ENCODE data around the gene LRRFIP1. TPM values are rescaled to one million over a fixed set of nuclear protein-coding genes. Genes with fewer than 3 reads are reported as not detected.

The LRRFIP1 gene
- total and polyA plus RNA-seq, 12 donors: 18.7 to 79.7 (median 51.8) TPM

DNA sequence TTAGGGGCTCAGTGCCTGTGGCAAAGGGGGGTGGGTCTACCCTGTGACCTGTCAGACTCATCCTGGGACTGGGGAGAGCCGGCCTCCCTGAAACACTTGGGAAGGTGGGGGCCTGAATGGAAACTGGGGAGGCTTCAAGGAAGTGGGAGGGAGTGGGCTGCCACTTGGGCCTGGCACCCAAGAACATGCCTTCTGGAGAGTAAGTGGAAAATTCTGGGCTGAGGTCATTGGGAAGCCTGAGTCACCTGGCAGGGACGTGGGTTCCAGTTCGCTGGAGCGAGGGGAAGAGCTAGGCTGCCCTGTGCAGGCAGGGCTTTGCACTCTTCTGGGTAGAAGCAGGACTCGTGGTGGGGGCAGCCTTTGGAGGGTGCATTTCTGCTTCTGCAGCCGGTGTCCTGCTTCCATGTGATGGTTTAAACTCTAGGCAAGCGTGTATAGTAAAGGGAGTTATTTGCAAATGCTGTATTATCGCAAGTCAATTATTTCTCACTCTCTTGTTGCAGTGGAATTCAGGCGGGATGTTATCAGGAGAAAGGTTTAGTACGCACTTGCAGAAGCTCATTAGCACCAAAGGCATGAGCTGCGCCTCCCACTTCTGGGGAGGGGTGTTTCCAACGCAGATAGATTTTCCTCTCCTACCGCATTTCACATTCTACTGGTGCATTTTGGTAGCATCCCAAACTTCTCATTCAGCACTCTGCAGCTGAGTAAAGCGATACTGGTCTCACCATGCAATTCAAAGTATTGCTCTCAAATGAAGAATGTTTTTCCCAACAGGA lies 3.8 kb downstream of the LRRFIP1 start:
- 86 to 95% (median 91%) methylated on average over 11 to 14 of the region's 14 CpGs for WGBS, 4 donors
- TF ChIP-seq, protein P1, sequence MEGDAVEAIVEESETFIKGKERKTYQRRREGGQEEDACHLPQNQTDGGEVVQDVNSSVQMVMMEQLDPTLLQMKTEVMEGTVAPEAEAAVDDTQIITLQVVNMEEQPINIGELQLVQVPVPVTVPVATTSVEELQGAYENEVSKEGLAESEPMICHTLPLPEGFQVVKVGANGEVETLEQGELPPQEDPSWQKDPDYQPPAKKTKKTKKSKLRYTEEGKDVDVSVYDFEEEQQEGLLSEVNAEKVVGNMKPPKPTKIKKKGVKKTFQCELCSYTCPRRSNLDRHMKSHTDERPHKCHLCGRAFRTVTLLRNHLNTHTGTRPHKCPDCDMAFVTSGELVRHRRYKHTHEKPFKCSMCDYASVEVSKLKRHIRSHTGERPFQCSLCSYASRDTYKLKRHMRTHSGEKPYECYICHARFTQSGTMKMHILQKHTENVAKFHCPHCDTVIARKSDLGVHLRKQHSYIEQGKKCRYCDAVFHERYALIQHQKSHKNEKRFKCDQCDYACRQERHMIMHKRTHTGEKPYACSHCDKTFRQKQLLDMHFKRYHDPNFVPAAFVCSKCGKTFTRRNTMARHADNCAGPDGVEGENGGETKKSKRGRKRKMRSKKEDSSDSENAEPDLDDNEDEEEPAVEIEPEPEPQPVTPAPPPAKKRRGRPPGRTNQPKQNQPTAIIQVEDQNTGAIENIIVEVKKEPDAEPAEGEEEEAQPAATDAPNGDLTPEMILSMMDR (IDR thresholded peaks at IDR 0.05): no peak
- TF ChIP-seq POLR2A (IDR thresholded peaks at IDR 0.05): no peak
- no peaks in the 10 kb centered on the region for H3K27me3 ChIP-seq
- H3K4me3 ChIP-seq: no peak overlapping the region
- peak in 2 of 7 donors; percentile 30 to 45 for DNase-seq
- no peaks in the 10 kb centered on the region for H3K36me3 ChIP-seq (replicated peaks in 1 of 2)
- H3K4me1 ChIP-seq (replicated peaks in 1 of 2): peaks cover 0 to 22% of the 10 kb centered on the region in 2 donors
- intact Hi-C loops (cut with DNase I): no loop called here
- no peaks in the 10 kb centered on the region for H3K9me3 ChIP-seq (replicated peaks in 1 of 3)
- H3K27ac ChIP-seq: no peak overlapping the region

DNA sequence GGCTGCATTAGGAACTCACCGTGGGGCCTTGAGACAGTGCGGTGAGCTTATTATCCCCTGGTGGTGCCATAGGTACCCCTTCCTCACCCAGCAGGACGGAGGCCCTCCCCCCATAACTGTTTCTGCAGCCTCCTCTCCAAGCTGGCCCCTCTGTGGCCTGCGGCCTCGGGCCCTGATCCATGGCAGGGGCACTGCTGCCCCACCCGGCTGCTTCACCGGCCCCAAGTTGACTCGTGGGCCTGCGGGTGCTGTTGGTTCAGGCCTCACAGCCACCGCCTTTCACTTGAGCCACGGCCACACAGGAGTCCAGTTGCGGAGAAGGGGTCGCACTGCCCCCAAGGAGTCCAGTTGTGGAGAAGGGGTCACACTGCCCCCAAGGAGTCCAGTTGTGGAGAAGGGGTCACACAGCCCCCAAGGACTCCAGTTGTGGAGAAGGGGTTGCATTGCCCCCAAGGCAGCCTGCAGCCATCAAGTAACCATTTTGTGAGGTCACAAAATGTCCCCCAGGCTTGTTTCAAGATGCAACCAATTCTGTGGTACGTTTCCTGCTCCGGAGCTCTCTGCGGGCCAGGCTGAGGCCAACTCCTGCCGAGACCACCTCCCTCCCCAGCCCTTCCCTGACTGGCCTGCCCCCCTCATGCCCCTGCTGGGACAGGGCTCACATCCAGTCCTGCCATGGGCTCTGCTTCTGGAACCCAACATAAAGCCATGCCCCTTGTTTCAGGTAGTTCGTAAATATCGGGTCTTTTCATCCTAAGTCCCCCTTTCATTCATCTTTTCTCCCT lies 4.6 kb downstream of the LRRFIP1 start:
- intact Hi-C loops (cut with DNase I): no loop called here
- H3K4me3 ChIP-seq: no peak overlapping the region
- H3K36me3 ChIP-seq (replicated peaks in 1 of 2): no peaks in the 10 kb centered on the region
- WGBS, 4 donors: 89 to 96% (median 92%) methylated on average over 12 to 19 of the region's 19 CpGs
- no peak for DNase-seq
- H3K9me3 ChIP-seq (replicated peaks in 1 of 3): no peaks in the 10 kb centered on the region
- TF ChIP-seq, protein P1 (IDR thresholded peaks at IDR 0.05): no peak
- H3K27ac ChIP-seq: no peak overlapping the region
- H3K27me3 ChIP-seq: no peaks in the 10 kb centered on the region
- H3K4me1 ChIP-seq (replicated peaks in 1 of 2): peaks cover 0 to 14% of the 10 kb centered on the region in 2 donors

DNA sequence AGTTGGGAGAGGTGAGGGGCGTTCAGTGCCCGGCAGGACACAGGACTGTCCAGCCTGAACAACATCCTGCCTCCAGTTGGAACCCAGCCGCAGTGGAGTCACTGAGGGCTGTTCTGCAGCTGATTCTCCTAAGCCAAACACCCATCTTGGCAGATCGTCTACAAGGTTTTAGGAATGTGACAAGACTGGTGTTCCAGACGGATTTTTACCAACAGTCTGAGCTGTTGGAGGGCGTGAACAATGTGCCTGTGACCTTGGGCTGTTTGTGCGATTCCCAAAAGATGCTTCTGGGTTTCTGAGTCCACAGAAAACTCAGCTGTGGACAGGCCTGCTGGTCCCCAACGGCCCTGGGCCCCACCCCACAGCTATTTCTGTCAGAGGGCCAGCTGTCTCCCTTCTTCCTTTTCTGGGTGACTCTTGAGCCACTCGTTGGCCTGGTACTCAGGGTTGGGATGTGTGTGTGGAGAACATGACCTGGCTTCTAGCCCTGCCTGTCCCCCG lies 5.7 kb downstream of the LRRFIP1 start:
- peak in 1 of 7 donors; percentile 48 for DNase-seq
- TF ChIP-seq POLR2A (IDR thresholded peaks at IDR 0.05): no peak
- TF ChIP-seq, protein P1 (IDR thresholded peaks at IDR 0.05): no peak
- 80 to 85% (median 85%) methylated on average over 9 to 10 of the region's 10 CpGs for whole genome bisulfite sequencing, 4 donors
- no peaks in the 10 kb centered on the region for H3K27me3 ChIP-seq
- intact Hi-C loops (cut with DNase I): no loop called here
- no peak overlapping the region for H3K4me3 ChIP-seq
- H3K27ac ChIP-seq: peak overlapping the region in 1 of 5 donors; percentile 8
- H3K36me3 ChIP-seq (replicated peaks in 1 of 2): no peaks in the 10 kb centered on the region
- peaks cover 0 to 11% of the 10 kb centered on the region in 2 donors for H3K4me1 ChIP-seq (replicated peaks in 1 of 2)
- no peaks in the 10 kb centered on the region for H3K9me3 ChIP-seq (replicated peaks in 1 of 3)

DNA sequence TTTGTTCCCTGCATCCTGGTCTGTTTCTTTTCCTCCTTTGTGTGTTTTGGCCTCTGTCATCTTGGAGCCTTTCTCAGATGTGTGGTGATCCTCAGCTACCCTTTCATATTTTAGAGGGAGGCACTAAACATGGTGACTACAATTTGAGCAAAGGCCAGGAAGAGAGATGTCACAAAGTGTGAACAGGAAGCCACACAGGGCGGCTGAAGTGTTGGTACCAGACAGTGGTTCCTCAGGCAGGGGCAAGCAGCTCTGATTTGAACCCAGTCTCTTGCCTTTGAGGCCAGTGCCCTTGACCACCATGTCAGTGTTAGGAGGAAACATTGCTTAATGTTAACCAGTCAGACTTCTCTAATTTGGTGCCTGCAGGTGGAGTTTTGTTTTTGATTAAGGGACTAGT lies 9.2 kb downstream of the LRRFIP1 start:
- intact Hi-C loops (cut with DNase I): no loop called here
- 67 to 86% (median 79%) methylated on average over 1 of the region's 1 CpG for WGBS, 4 donors
- H3K36me3 ChIP-seq (replicated peaks in 1 of 2): no peaks in the 10 kb centered on the region
- no peak overlapping the region for H3K27ac ChIP-seq
- TF ChIP-seq, protein P1 (IDR thresholded peaks at IDR 0.05): no peak
- no peak for TF ChIP-seq POLR2A (IDR thresholded peaks at IDR 0.05)
- peak in 1 of 7 donors; percentile 38 for DNase-seq
- H3K4me3 ChIP-seq: no peak overlapping the region
- no peaks in the 10 kb centered on the region for H3K27me3 ChIP-seq
- no peaks in the 10 kb centered on the region for H3K9me3 ChIP-seq (replicated peaks in 1 of 3)
- no peaks in the 10 kb centered on the region for H3K4me1 ChIP-seq (replicated peaks in 1 of 2)

Data from adrenal gland (tissue), 12 donors.